Measurements from ENCODE around the gene RUSF1.

The RUSF1 gene

DNA sequence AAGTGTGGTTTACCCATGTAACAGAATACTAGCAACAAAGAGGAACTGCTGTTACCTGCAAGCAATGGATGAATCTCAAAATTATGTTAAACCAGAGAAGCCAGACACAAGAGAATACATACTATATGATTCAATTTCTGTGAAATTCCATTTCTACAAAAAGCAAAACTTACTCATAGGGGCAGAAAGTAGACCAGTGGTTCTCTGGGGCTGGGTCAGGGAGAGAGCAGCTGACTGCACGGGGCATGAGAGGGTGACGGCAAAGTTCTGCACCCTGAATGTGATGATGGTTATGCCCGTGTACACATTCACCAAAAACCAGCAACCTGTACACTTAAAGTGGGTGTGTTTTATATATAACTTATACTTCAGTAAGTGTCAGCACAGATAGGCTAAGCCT is 68.7 kb downstream of the RUSF1 start:
- no peak for TF ChIP-seq POLR2AphosphoS5 (IDR thresholded peaks at IDR 0.05; ENCODE audit: low read depth, low read length)
- TF ChIP-seq TAF1 (IDR thresholded peaks at IDR 0.05; ENCODE audit: borderline replicate concordance, insufficient read depth, low read length) = no peak
- TF ChIP-seq REST (IDR thresholded peaks at IDR 0.05; ENCODE audit: insufficient read depth in 1 of 2, low read depth in 2 of 2, low read length in 2 of 2) = no peak
- TF ChIP-seq FOXP2 (optimal IDR thresholded peaks at IDR 0.05; ENCODE audit: borderline replicate concordance, extremely low read depth, extremely low read length, insufficient read depth) = no peak
- no peak for TF ChIP-seq SIN3A (IDR thresholded peaks at IDR 0.05; ENCODE audit: borderline replicate concordance, insufficient read depth, low read length)
